GM18951 (cell line): ENCODE measurements around the gene DENND1A.

Source experiments
- POLR2A ChIP-seq: IDR thresholded peaks from 4 replicates; pipeline ENCODE4 v1.6.1; 2011; ENCODE audit warnings: mild to moderate bottlenecking; ENCODE audit not compliant: insufficient read length, insufficient read depth; ENCODE audit errors: extremely low read depth
- in situ Hi-C: fragments of 300-500 bp; cut with MboI; formaldehyde crosslinking; loops from one replicate; pipeline ENCODE4 v1.12.0; 2022; ENCODE audit warnings: low sequenced_read_pairs, mixed read lengths, inconsistent platforms; ENCODE audit not compliant: unreplicated experiment

The DENND1A gene

DNA sequence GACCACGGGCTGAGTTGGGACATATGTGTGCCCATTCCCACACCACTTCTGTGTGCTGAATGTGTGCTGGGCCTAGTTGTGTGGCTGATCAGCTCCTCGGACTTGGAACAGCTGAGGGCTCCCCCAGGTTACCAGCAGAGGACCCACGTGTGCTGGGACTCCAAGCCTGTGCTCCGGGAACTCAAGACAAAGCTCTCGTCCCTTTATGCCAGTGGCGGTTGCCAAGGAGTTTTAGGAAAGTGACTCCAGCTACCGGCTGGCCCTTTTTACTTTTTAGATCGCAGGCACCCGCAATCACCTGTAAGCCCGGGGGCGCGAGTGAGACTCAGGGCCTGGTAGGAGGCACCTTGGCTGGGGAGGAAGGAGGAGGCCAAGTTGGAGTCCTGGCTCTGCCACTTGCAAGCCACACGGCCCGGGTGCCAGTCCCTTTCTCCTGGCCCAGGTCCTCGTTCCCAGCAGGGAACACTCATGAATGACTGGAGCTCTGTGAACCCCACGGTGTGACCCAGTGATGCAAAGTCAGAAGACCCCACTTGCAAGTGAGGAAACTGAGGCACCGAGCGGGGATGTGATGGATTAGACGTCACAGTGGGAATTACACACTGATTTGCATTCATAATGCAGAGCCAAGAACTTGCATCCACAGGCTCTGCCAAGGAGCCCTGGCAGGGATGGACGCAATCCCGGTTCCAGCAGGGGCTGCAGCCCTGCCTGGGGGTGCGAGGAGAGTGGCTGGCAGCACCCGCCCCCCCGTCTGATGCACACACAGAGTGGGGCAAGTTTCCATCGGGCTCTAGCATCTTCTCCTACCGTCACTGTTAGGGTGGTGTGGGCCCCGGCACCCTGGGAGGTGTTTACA, 547.0 kb downstream of the DENND1A start:
- in situ Hi-C loops: no loop called here
- TF ChIP-seq POLR2A: no peak

- in situ Hi-C loops: no loop called here
- TF ChIP-seq POLR2A: no peak
These were observed 548.8 kb downstream of the DENND1A start for GRCh38 chr9:123380852-123381705.

GRCh38 chr9:123378956-123379660, 550.8 kb downstream of the DENND1A start:
- in situ Hi-C loops: no loop called here
- TF ChIP-seq POLR2A: no peak

DNA sequence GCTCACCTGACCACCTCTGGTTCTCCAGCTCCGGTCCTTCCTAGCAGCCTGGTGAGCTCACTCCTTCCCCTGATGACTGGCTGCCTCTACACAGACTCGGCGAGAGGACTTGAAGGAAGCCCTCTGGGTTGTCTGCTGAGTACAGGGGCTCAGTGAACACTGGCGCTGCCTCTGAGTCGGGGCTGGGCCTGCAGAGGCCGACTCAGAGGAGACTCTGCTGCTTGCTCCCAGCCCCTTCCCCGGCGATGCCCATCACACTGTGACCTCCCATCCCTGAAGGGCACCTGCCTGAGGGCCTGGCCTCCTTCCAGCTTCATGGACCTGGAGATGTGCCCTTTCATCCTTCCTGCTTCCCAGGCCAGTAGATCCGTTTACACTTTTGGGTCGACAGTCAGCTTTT, 551.9 kb downstream of the DENND1A start:
- in situ Hi-C loops: no loop called here

DNA sequence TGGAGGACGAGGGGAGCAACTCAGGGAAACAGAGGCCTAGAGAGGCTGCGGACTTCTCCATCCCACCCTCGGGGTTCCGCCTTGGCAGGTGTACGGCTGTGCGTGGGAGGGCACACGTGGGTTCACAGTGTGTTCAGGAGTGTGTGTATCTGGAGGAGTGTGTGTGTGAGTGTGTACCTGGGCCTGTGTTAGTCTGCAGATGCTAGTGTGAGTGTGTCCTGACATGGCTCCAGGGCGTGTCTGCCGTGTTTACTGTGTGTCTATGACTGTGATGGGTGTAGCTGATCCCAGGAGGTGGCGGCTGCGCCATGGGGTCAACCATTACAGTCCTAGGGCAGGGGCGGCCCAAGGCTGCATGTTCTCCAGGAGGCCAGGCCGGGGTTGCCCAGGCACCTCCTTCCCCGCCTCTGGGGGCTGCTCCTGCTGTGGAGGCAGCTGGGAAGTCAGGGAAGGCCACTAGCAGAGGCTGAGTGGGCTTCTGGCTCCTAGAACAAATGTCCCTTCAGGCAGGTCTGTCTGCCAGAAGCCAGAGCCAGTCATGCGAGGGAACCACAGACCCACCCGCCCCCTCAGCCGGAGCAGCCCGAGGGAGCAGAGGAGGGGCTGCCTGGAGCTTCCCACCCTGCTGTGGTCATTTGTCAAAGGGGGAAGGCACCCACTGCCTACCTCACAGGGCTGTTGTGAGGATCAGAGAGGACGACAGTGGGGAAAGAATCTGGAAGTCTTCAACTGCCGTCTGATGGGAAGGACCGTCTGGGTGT, 552.5 kb downstream of the DENND1A start:
- TF ChIP-seq POLR2A: no peak
- in situ Hi-C loops: no loop called here

More for the DNA sequence above, 551.9 kb downstream of the DENND1A start:
- TF ChIP-seq POLR2A: no peak

DNA sequence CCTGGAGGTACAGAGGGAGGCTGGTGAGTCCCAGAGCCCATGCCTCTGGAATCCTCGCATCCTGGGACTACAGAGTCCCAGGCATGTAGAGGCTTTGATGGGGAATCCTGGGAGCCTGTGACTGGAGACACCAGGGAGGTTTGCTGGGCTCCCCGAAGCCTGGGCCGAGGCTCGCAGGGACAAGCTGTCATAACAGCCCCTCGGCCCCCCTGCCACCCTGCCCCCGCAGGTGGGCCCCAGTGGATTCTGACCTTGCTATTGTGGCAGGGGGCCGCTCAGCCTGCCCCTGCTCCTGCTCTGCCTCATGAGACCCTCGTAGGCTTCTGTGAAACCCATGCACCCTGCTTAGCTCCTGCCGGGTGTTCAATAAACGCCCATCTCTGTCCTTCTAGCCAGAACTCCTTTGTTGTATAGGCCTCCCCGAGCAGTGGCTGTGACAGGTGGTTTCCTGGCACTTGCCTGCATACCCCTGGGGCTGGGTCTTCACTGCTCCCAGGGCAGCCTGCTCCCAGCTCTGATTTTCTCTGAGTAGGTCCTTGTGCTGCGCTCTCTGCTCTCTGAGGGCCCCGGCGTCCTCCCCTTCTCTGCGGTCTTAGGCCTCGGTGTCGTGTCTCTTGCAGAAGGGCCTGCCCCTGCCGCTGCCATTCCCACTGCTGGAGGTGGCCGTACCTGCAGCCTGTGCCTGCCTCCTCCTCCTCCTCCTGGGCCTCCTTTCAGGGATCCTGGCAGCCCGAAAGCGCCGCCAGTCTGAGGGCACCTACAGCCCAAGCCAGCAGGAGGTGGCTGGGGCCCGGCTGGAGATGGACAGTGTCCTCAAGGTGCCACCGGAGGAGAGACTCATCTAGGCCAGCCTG, 553.5 kb downstream of the DENND1A start:
- in situ Hi-C loops: no loop called here
- no peak for TF ChIP-seq POLR2A

DNA sequence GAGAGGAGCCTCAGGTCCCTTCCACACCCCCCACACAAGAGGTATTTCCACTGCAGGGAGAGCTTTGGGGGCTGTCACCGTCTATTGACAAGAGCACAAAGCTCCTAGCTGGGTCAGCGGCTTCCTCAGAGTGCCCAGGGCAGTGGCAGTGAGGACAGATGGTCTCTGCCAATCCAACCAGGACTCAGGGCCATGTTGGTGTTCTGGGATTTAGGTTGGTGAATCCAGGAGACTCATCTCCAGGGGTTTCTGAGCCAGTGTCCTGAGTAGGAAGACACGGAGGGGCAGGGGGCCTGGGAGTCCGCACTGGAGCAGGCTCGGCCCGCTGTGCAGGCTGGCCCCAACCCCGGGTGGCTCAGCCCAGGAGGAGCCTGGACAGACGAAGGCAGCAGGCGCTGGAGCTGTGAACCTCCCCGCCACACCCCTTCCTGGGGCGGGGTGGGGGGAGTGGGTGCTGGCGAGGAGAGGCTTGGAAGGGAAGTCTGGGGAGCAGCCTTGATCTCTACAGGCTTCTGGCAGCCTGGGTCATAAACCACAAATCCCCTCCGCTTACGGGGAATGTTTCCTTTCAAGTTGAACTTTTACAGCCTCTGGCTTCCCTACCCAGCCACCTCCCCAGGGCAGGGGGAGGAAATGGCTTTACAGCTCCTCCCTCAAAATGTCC, 554.3 kb downstream of the DENND1A start:
- TF ChIP-seq POLR2A: no peak

GRCh38 chr9:123373946-123374345, 556.0 kb downstream of the DENND1A start:
- TF ChIP-seq POLR2A: no peak
- in situ Hi-C loops: loop anchor here (25.0 kb wide), 1 partner anchor 912 kb away; no protein-coding TSS in a partner anchor

More for the DNA sequence above, 554.3 kb downstream of the DENND1A start:
- in situ Hi-C loops: no loop called here

DNA sequence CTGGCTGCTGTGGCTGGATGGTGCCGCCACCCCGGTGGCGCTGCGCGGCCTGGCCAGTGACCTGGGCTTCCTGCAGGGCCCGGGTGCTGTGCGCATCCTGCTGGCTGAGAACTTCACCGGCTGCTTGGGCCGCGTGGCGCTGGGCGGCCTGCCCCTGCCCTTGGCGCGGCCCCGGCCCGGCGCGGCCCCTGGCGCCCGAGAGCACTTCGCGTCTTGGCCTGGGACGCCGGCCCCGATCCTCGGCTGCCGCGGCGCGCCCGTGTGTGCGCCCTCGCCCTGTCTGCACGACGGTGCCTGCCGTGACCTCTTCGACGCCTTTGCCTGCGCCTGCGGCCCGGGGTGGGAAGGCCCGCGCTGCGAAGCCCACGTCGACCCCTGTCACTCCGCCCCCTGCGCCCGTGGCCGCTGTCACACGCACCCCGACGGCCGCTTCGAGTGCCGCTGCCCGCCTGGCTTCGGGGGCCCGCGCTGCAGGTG, 556.4 kb downstream of the DENND1A start:
- TF ChIP-seq POLR2A: no peak
- in situ Hi-C loops: loop anchor here (25.0 kb wide), 1 partner anchor 911 kb away; no protein-coding TSS in a partner anchor

- in situ Hi-C loops: loop anchor here (25.0 kb wide), 1 partner anchor 911 kb away; no protein-coding TSS in a partner anchor
- no peak for TF ChIP-seq POLR2A
These were observed 557.0 kb downstream of the DENND1A start for GRCh38 chr9:123372766-123373446.
